Vagina (tissue), 2 donors: ENCODE measurements around the gene ELMO1.

Experiments used
- POLR2A ChIP-seq, 2 donors: fragments of 450-650 bp; IDR thresholded peaks; one replicate each; pipeline ENCODE4 v1.6.1; 2017; ENCODE audit warnings: antibody characterized with exemption in 2 of 2, mild to moderate bottlenecking in 2 of 2, moderate library complexity in 2 of 2
- POLR2AphosphoS5 ChIP-seq, 2 donors: sonication (generic); formaldehyde crosslinking; IDR thresholded peaks; one replicate each; pipeline ENCODE4 v1.9.0; 2017; ENCODE audit warnings: antibody characterized with exemption in 2 of 2, mild to moderate bottlenecking in 2 of 2, low read depth in 1 of 2; ENCODE audit not compliant: insufficient read depth in 1 of 2
- TF ChIP-seq, protein P1 (sequence below), 3 experiments: fragments of 450-650 bp in 2 of 3; fragments of 200-600 bp in 1 of 3; sonication (generic) in 1 of 3; IDR thresholded peaks; one replicate each; pipeline ENCODE4 v1.5.1; 2017 to 2019; ENCODE audit warnings: antibody characterized with exemption in 3 of 3, mild to moderate bottlenecking in 2 of 3, moderate library complexity in 2 of 3

DNA sequence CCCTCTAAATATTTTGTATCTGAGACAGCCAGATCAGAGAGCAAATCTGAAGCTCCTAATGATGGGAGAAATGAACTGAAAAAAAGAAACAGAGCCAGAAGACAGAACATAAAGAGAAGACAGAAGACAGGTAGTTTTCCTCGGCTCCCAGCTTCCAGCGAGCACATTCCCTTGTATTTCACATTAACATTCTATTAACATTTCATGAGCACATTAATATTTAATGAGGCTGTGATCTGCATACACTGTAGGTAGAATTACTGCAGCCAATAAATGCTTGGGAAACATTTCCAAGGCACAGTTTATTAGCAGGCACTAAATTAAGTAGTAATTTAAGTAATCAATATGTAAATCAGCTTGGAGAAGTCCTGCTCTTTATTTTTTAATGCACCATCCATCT is 349.9 kb downstream of the ELMO1 start:
- TF ChIP-seq, protein P1, sequence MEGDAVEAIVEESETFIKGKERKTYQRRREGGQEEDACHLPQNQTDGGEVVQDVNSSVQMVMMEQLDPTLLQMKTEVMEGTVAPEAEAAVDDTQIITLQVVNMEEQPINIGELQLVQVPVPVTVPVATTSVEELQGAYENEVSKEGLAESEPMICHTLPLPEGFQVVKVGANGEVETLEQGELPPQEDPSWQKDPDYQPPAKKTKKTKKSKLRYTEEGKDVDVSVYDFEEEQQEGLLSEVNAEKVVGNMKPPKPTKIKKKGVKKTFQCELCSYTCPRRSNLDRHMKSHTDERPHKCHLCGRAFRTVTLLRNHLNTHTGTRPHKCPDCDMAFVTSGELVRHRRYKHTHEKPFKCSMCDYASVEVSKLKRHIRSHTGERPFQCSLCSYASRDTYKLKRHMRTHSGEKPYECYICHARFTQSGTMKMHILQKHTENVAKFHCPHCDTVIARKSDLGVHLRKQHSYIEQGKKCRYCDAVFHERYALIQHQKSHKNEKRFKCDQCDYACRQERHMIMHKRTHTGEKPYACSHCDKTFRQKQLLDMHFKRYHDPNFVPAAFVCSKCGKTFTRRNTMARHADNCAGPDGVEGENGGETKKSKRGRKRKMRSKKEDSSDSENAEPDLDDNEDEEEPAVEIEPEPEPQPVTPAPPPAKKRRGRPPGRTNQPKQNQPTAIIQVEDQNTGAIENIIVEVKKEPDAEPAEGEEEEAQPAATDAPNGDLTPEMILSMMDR (IDR thresholded peaks at IDR 0.05): no peak
- TF ChIP-seq POLR2AphosphoS5 (IDR thresholded peaks at IDR 0.05; ENCODE audit: insufficient read depth in 1 of 2, low read depth in 1 of 2) (no peak), POLR2A (IDR thresholded peaks at IDR 0.05) (no peak)
